GM12873 (cell line): ENCODE results near the gene MMP17.
A peak's percentile ranks its signal among the peaks of the same experiment; 100 is the strongest.

ENCODE experiments used
- CTCF ChIP-seq: IDR thresholded peaks from 2 replicates; pipeline ENCODE4 v1.5.1; 2012; ENCODE audit warnings: low read depth, mild to moderate bottlenecking, moderate library complexity, low read length, control low read depth; ENCODE audit not compliant: insufficient read depth; ENCODE audit errors: missing control alignments

MMP17 gene

GRCh38 chr12:131847456-131847855 lies 19.3 kb downstream of the MMP17 start:
- TF ChIP-seq CTCF, result no peak

GRCh38 chr12:131848753-131849152 lies 20.6 kb downstream of the MMP17 start:
- no peak for TF ChIP-seq CTCF

GRCh38 chr12:131849700-131850553 lies 21.7 kb downstream of the MMP17 start:
- no peak for TF ChIP-seq CTCF

- TF ChIP-seq CTCF, result peak; percentile 49
Measured at GRCh38 chr12:131850856-131851559, 22.8 kb downstream of the MMP17 start.

- TF ChIP-seq CTCF, result no peak
Measured at GRCh38 chr12:131851741-131852550, 23.8 kb downstream of the MMP17 start.

GRCh38 chr12:131852551-131853299 lies 24.5 kb downstream of the MMP17 start:
- no peak for TF ChIP-seq CTCF
